ACC112 (cell line): ENCODE data around the gene ABHD2.

Experiments used
- H2AFZ ChIP-seq: fragments of 200-600 bp; sonication (generic); one replicate; pipeline ENCODE4 v1.6.0; 2017; ENCODE audit warnings: antibody characterized with exemption, low read length; ENCODE audit not compliant: unreplicated experiment
- H3K27ac ChIP-seq: fragments of 200-600 bp; sonication (generic); 2 replicates; pipeline ENCODE4 v1.5.1; 2014; ENCODE audit warnings: low read depth, mild to moderate bottlenecking, antibody characterized with exemption, low read length, moderate library complexity
- H3K27me3 ChIP-seq: fragments of 200-600 bp; sonication (generic); 2 replicates; pipeline ENCODE4 v1.6.1; 2014; ENCODE audit warnings: mild to moderate bottlenecking, antibody characterized with exemption, low read length, moderate library complexity, mixed read lengths; ENCODE audit not compliant: insufficient read depth
- H3K36me3 ChIP-seq: fragments of 200-600 bp; sonication (generic); 2 replicates; pipeline ENCODE4 v1.6.1; 2016; ENCODE audit warnings: mild to moderate bottlenecking, antibody characterized with exemption, low read length, moderate library complexity, mixed read lengths; ENCODE audit not compliant: insufficient read depth
- H3K4me1 ChIP-seq: fragments of 200-600 bp; sonication (generic); one replicate; pipeline ENCODE4 v1.6.1; 2016; ENCODE audit warnings: low read length, mixed read lengths; ENCODE audit not compliant: insufficient read depth, unreplicated experiment, control insufficient read depth
- H3K4me3 ChIP-seq: fragments of 200-600 bp; sonication (generic); 2 replicates; pipeline ENCODE4 v1.5.1; 2014; ENCODE audit warnings: mild to moderate bottlenecking, low read depth, low read length
- H3K79me2 ChIP-seq: fragments of 200-600 bp; sonication (generic); one replicate; pipeline ENCODE4 v1.6.0; 2016; ENCODE audit warnings: low read length; ENCODE audit not compliant: control insufficient read depth, unreplicated experiment, insufficient read depth

ABHD2 gene

DNA sequence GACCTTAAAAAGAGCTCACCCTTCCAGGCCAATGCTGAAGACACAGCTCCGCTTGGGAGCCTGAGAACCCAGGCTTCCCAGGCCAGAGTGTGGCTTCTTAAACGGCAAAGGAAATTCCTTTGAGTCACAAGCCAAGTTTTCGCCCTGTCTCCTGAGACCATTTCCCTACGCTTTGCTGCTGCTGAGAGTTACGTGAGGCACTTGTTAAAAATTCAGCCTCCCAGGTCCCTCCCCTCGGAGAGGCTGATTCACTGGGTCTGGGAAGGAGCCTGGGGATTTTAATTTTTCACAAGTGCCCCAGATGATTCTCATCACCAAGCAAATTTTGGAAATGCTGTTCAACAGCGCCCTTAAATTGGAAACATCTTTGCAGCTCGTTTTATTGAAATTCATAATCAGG is 107.6 kb downstream of the ABHD2 start:
- peaks cover 13% of the 10 kb centered on the region; the same call in 1 of the 2 replicates for H3K36me3 ChIP-seq
- no peaks in the 10 kb centered on the region for H3K79me2 ChIP-seq
- no peak overlapping the region for H3K4me3 ChIP-seq
- no peaks in the 10 kb centered on the region for H3K27me3 ChIP-seq
- peak overlapping the region; percentile 95 for H3K27ac ChIP-seq
- peaks cover 44% of the 10 kb centered on the region for H3K4me1 ChIP-seq
- H2AFZ ChIP-seq, result no peak overlapping the region

DNA sequence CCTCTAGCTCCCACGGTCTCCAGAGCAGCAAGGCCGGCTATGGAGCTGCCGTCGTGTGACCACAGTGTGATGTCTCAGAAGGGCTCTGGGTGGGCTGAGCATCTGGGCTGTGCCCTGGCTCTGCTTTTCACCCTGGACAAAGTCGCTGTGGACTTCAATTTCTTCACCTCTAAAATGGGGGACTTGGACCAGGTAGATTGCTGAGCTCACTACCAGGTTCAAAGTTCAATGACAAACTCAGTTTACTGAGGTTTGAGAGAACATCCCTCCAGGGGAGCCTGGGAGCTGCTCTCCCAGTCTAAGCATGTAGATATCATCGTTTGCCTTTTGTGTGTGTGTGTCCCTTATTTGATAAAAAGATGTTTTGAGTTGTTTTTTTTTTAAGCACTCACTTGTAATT is 108.0 kb downstream of the ABHD2 start:
- peak overlapping the region; percentile 95 for H3K27ac ChIP-seq
- H2AFZ ChIP-seq, result no peak overlapping the region
- peaks cover 44% of the 10 kb centered on the region for H3K4me1 ChIP-seq
- H3K4me3 ChIP-seq, result no peak overlapping the region
- no peaks in the 10 kb centered on the region for H3K79me2 ChIP-seq
- H3K27me3 ChIP-seq, result no peaks in the 10 kb centered on the region
- peaks cover 13% of the 10 kb centered on the region; the same call in 1 of the 2 replicates for H3K36me3 ChIP-seq

DNA sequence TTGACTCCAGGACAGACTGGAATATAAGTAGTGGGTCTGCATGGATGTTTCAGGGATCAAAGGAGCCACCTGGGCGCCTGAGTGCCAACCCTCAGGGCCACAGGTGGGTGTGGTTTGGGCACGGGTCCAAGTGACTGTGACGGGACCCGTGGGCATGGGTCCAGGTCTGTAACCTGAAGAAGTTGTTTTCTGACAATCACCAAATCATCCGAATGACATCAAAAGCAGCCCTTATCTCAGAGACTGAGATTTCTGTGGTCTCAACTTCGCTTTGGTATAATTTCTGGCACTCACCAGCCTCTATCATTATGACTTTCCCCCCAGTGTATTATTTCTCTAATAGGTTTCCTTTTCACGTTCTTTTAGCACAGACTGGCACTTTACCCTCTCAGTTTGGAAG is 108.7 kb downstream of the ABHD2 start:
- Histone ChIP-seq H3K27ac (peak overlapping the region; percentile 95; the same call in 1 of the 2 replicates), H3K4me3 (no peak overlapping the region)

DNA sequence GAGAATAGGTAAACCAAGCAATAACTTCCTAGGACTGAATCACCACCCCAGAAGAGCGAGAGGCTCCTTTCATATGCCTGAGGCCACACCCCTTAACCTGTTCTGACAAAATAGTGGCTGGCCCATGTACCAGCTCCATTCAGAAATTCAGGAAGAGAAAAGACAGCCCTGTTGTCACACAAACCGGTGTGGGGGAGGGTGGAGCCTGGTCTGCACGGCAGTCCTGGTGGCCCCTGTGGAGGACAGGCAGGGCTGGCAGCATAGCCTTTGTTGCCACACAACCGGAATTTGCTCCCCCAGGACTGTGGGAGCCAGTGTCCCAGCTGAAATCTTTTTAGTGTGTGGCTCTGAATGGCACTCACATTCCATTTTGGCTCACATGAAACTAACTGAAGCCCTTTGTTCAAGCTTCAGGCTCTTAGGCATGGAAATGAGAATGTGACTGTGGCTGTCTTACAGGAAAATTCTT is 109.3 kb downstream of the ABHD2 start:
- H3K79me2 ChIP-seq, result no peaks in the 10 kb centered on the region
- peaks cover 37% of the 10 kb centered on the region for H3K4me1 ChIP-seq
- no peaks in the 10 kb centered on the region for H3K27me3 ChIP-seq
- H3K4me3 ChIP-seq, result no peak overlapping the region
- H3K27ac ChIP-seq, result peak overlapping the region; percentile 95; the same call in 1 of the 2 replicates
- H3K36me3 ChIP-seq, result peaks cover 8% of the 10 kb centered on the region; the same call in 1 of the 2 replicates
- H2AFZ ChIP-seq, result no peak overlapping the region

More for the DNA sequence above, 108.7 kb downstream of the ABHD2 start:
- Histone ChIP-seq H3K79me2 (no peaks in the 10 kb centered on the region), H3K36me3 (peaks cover 11% of the 10 kb centered on the region; the same call in 1 of the 2 replicates), H2AFZ (no peak overlapping the region), H3K4me1 (peaks cover 43% of the 10 kb centered on the region), H3K27me3 (no peaks in the 10 kb centered on the region)

DNA sequence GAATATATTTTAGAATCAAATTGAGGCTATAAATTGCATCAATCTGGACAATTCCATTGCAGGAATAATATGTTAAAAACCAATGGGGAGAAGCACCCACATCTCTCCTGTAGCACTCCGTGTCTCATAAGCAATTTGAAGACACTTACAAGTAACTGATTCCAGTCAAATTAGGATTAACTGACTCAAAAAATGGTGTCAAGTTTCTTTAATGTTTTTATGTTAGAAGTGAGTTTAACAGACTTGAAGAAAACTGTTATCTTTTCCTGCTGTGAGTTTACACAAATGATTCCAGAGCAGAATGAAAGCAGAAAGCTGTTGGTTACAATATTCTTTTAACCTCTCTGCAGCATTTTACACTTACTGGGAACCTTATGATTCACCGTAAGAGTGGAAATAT is 109.9 kb downstream of the ABHD2 start:
- Histone ChIP-seq H3K27ac (no peak overlapping the region), H3K27me3 (no peaks in the 10 kb centered on the region), H3K79me2 (no peaks in the 10 kb centered on the region), H3K4me1 (peaks cover 31% of the 10 kb centered on the region), H3K36me3 (peaks cover 7% of the 10 kb centered on the region; the same call in 1 of the 2 replicates), H2AFZ (no peak overlapping the region), H3K4me3 (no peak overlapping the region)

DNA sequence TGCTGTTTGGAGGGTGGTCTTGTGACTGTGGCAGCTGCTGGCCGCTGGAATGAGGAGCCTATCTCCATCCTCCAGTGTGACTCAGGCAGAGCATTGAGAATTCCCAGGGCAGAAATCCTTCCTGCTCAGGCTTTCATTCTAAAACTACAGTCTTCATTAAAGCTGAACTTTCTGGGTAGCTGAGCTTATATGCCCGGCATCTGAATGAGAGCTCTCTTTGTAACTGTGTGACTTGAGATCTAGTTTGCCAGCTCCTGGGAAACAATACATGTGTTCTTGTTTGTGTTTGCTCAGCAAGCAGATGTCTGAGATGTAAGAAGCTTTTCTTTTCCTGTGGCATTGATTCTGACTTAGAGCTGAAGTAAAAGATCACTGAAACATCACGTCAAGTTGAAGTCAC is 110.7 kb downstream of the ABHD2 start:
- H3K4me1 ChIP-seq, result peaks cover 31% of the 10 kb centered on the region
- no peak overlapping the region for H2AFZ ChIP-seq
- H3K36me3 ChIP-seq, result peaks cover 5% of the 10 kb centered on the region; the same call in 1 of the 2 replicates
- no peak overlapping the region for H3K4me3 ChIP-seq
- no peaks in the 10 kb centered on the region for H3K27me3 ChIP-seq
- H3K79me2 ChIP-seq, result no peaks in the 10 kb centered on the region
- H3K27ac ChIP-seq, result no peak overlapping the region

DNA sequence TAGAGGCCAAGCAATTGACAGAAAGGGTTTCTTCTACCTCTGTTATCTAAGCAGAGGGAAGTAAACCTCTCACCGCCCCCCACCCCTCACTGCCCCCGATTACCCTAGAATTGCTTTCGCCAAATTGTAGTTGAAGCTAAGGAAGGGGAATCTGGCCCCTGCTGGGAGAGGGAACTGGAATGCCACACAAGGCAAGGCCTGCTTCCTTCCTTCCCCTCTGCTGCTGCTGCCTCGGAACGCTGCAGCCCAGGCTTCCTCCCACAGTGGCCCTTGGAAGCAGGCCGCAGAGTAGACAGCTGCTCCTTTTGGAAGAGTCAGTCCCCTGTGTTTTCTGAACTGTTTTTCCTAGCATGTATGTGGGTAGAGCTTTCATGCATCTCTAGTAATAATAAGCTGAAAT is 111.5 kb downstream of the ABHD2 start:
- no peak overlapping the region for H3K27ac ChIP-seq
- no peak overlapping the region for H2AFZ ChIP-seq
- peaks cover 5% of the 10 kb centered on the region; the same call in 1 of the 2 replicates for H3K36me3 ChIP-seq
- no peaks in the 10 kb centered on the region for H3K27me3 ChIP-seq
- H3K4me3 ChIP-seq, result no peak overlapping the region
- peaks cover 28% of the 10 kb centered on the region for H3K4me1 ChIP-seq
- no peaks in the 10 kb centered on the region for H3K79me2 ChIP-seq

DNA sequence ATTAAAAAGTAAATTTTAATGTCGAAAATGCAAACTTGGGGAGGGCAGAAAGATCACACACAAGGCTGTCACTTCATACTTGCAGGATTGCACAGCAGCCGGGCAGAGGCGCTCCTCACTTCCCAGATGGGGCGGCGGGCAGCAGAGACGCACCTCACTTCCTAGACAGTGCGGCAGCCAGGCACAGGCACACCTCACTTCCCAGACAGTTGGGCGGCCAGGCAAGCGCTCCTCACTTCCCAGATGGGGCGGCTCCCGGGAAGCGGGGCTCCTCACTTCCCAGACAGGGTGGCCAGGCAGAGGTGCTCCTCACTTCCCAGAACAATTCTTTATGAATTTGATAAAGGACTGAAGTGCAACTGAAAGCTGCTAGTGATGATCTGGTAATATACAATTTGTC is 111.9 kb downstream of the ABHD2 start:
- no peak overlapping the region for H3K4me3 ChIP-seq
- no peaks in the 10 kb centered on the region for H3K27me3 ChIP-seq
- H2AFZ ChIP-seq, result no peak overlapping the region
- no peaks in the 10 kb centered on the region for H3K79me2 ChIP-seq
- H3K36me3 ChIP-seq, result peaks cover 1% of the 10 kb centered on the region; the same call in 1 of the 2 replicates
- no peak overlapping the region for H3K27ac ChIP-seq
- H3K4me1 ChIP-seq, result peaks cover 23% of the 10 kb centered on the region

DNA sequence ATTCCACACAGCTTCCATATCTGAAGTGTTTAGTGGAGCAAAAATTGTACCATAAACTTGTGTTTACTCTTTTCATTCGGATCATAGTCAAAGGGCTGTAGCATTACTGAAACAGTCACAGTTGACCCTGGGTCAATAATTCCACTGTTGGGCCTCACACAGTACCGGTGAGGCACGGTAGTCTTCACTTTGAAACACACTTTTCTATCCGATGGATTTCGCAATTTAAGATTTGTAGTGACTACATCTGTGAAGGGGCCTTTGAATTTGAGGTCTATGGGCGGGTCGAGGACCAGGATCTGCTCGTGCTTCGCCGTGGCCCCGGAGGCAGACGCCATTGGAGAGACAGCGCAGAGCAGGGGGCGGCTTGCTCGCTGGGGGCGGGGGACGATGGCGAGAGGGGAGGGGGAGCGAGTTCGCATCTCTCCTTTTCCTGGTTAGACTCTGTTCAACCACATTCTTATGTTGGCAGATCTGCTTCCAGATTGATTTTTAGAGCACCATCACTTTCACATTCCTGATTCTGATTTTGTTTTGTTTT is 113.3 kb downstream of the ABHD2 start:
- no peak overlapping the region for H3K4me3 ChIP-seq
- H3K79me2 ChIP-seq, result no peaks in the 10 kb centered on the region
- peaks cover 11% of the 10 kb centered on the region for H3K4me1 ChIP-seq

DNA sequence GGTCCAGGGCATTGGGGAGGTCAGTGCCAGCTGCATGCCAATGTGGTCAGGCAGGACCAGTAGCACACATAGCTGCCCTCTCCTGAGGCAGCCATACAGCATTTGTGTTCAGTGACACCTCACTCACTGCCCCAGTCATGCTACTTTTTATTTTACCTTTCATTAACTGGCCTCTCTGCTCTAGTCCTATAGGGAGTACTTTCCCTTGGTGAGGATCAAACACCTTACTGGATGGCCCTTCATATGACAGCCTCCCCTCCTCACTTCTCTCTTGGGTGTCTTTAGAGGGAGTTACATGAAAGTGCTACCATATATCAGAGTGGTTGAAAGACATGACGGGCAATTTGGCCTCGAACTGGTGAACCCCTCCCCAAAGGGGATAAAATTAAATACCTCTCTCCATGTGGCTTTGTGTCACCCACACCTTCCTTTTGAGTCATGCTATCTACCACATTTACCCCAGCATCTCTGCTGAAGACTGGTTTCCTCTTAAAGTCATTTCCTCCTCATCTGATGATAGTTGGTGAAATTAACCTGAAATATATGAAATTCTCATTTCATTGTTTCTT is 115.5 kb downstream of the ABHD2 start:
- no peaks in the 10 kb centered on the region for H3K4me1 ChIP-seq
- H3K27me3 ChIP-seq, result no peaks in the 10 kb centered on the region
- H2AFZ ChIP-seq, result no peak overlapping the region
- no peaks in the 10 kb centered on the region for H3K36me3 ChIP-seq
- no peaks in the 10 kb centered on the region for H3K79me2 ChIP-seq
- no peak overlapping the region for H3K4me3 ChIP-seq
- no peak overlapping the region for H3K27ac ChIP-seq

More for the DNA sequence above, 113.3 kb downstream of the ABHD2 start:
- H3K36me3 ChIP-seq, result no peaks in the 10 kb centered on the region
- no peak overlapping the region for H2AFZ ChIP-seq
- no peaks in the 10 kb centered on the region for H3K27me3 ChIP-seq
- no peak overlapping the region for H3K27ac ChIP-seq

DNA sequence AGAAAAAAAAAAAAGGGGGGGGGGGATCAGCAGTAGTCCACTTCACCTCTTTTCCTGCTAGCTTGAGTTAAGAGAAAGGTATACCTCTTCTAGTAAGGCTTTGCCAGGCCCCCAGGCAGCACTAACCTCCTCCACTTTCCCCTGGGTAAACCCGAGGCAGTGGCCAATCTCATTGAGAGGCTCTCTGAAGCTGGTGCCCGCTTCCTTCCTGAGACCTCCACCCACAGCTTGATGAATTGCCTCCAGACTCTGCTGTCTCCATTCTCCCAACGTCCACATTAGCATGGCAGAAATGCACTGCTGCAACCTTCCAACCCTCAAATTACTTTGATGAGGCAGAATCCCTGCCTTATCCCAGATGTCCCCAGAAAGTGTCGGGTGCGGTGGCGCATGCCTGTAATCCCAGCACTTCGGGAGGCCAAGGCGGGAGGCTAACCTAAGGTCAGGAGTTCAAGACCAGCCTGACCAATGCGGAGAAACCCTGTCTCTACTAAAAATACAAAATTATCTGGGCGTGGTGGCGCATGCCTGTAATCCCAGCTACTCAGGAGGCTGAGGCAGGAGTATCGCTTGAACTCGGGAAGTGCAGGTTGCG is 117.8 kb downstream of the ABHD2 start:
- no peaks in the 10 kb centered on the region for H3K27me3 ChIP-seq
- H3K79me2 ChIP-seq, result no peaks in the 10 kb centered on the region
- no peak overlapping the region for H3K27ac ChIP-seq
- no peaks in the 10 kb centered on the region for H3K36me3 ChIP-seq
- no peak overlapping the region for H3K4me3 ChIP-seq
- no peaks in the 10 kb centered on the region for H3K4me1 ChIP-seq
- no peak overlapping the region for H2AFZ ChIP-seq
